Astrocyte (in vitro differentiated cells and primary cell): ENCODE data around the gene PLCD3. TPM values are rescaled to one million over a fixed set of nuclear protein-coding genes. Genes with fewer than 3 reads are reported as not detected.

Source experiments
- DNase-seq: peaks from one replicate; pipeline ENCODE4 v3.0.0-alpha.2; 2010; ENCODE audit warnings: low read depth
- FAIRE-seq: peaks from 2 replicates; lab custom pipeline; 2011; peaks lifted over from hg19 to GRCh38; lab: Jason Lieb, UNC
- H2AFZ ChIP-seq: 2 replicates; pipeline ENCODE4 v1.6.0; 2012; ENCODE audit warnings: low read depth, low read length, inconsistent platforms
- H3K27ac ChIP-seq: 2 replicates; pipeline ENCODE4 v1.5.1; 2011; ENCODE audit warnings: low read depth, low read length, inconsistent platforms
- H3K27me3 ChIP-seq: 2 replicates; pipeline ENCODE4 v1.6.0; 2011; ENCODE audit warnings: low read length, inconsistent platforms; ENCODE audit not compliant: insufficient read depth
- H3K36me3 ChIP-seq: 2 replicates; pipeline ENCODE4 v1.5.1; 2011; ENCODE audit warnings: low read length, inconsistent platforms; ENCODE audit not compliant: insufficient read depth
- H3K4me1 ChIP-seq: 2 replicates; pipeline ENCODE4 v1.5.1; 2011; ENCODE audit warnings: low read length, inconsistent platforms; ENCODE audit not compliant: insufficient read depth
- H3K4me2 ChIP-seq: 2 replicates; pipeline ENCODE4 v1.6.0; 2012; ENCODE audit warnings: low read length, inconsistent platforms
- H3K4me3 ChIP-seq: 2 replicates; pipeline ENCODE4 v1.5.1; 2011; ENCODE audit warnings: low read depth, mild to moderate bottlenecking, low read length, inconsistent platforms; ENCODE audit not compliant: insufficient read depth
- H3K79me2 ChIP-seq: 2 replicates; pipeline ENCODE4 v1.6.0; 2012; ENCODE audit warnings: mild to moderate bottlenecking, low read length, inconsistent platforms; ENCODE audit not compliant: insufficient read depth
- H3K9ac ChIP-seq: 2 replicates; pipeline ENCODE4 v1.6.0; 2012; ENCODE audit warnings: mild to moderate bottlenecking, low read length, inconsistent platforms
- H3K9me3 ChIP-seq: 2 replicates; pipeline ENCODE4 v1.5.1; 2012; ENCODE audit warnings: low read depth, mild to moderate bottlenecking, low read length, inconsistent platforms; ENCODE audit not compliant: insufficient read depth
- H4K20me1 ChIP-seq: 2 replicates; pipeline ENCODE4 v1.6.0; 2012; ENCODE audit warnings: low read length, inconsistent platforms; ENCODE audit not compliant: insufficient read depth
- H3K27ac Mint-ChIP-seq: one replicate; pipeline ENCODE4 v1.8.0; 2021; ENCODE audit warnings: mild to moderate bottlenecking, mixed read lengths; ENCODE audit not compliant: unreplicated experiment
- H3K27me3 Mint-ChIP-seq: one replicate; pipeline ENCODE4 v1.8.0; 2021; ENCODE audit warnings: low read depth, mixed read lengths; ENCODE audit not compliant: unreplicated experiment
- H3K36me3 Mint-ChIP-seq: one replicate; pipeline ENCODE4 v1.8.0; 2021; ENCODE audit warnings: low read depth, mixed read lengths; ENCODE audit not compliant: unreplicated experiment
- H3K4me1 Mint-ChIP-seq: one replicate; pipeline ENCODE4 v1.8.0; 2021; ENCODE audit warnings: low read depth, mixed read lengths; ENCODE audit not compliant: unreplicated experiment
- H3K4me3 Mint-ChIP-seq: one replicate; pipeline ENCODE4 v1.8.0; 2021; ENCODE audit warnings: mild to moderate bottlenecking, moderate library complexity, mixed read lengths; ENCODE audit not compliant: unreplicated experiment
- H3K9me3 Mint-ChIP-seq: one replicate; pipeline ENCODE4 v1.8.0; 2021; ENCODE audit warnings: mild to moderate bottlenecking, mixed read lengths; ENCODE audit not compliant: unreplicated experiment
- CTCF ChIP-seq: IDR thresholded peaks from 2 replicates; pipeline ENCODE4 v1.5.1; 2011; ENCODE audit warnings: low read depth, mild to moderate bottlenecking, inconsistent platforms, low read length, moderate library complexity; ENCODE audit not compliant: insufficient read depth
- EZH2 ChIP-seq: IDR thresholded peaks from 2 replicates; pipeline ENCODE4 v1.6.1; 2012; ENCODE audit warnings: mild to moderate bottlenecking, low read length, inconsistent platforms; ENCODE audit not compliant: insufficient read depth
- total RNA-seq: library from RNA; stranded (reverse); gene quantifications from 2 replicates; pipeline ENCODE4 v1.2.1, GENCODE V29; 2021

PLCD3 gene
- total RNA-seq, 1 donor from 2014 or later, result 92.0 TPM

- H4K20me1 ChIP-seq, result no peaks in the 10 kb centered on the region
- Mint-ChIP-seq H3K9me3 (no peaks in the 10 kb centered on the region), H3K4me3 (no peak overlapping the region), H3K27me3 (no peaks in the 10 kb centered on the region), H3K4me1 (peaks cover 15% of the 10 kb centered on the region), H3K27ac (no peak overlapping the region), H3K36me3 (peaks cover 15% of the 10 kb centered on the region)
- H3K27me3 ChIP-seq, result no peaks in the 10 kb centered on the region
- no peaks in the 10 kb centered on the region for H3K9me3 ChIP-seq
- no peak overlapping the region for H2AFZ ChIP-seq
- TF ChIP-seq CTCF, result no peak
- FAIRE-seq (no peak), DNase-seq (no peak)
- no peak overlapping the region for H3K4me3 ChIP-seq
- H3K36me3 ChIP-seq, result no peaks in the 10 kb centered on the region
- no peak overlapping the region for H3K27ac ChIP-seq
- peaks cover 31% of the 10 kb centered on the region for H3K79me2 ChIP-seq
- peaks cover 28% of the 10 kb centered on the region for H3K4me1 ChIP-seq
- no peak overlapping the region for H3K4me2 ChIP-seq
- no peak overlapping the region for H3K9ac ChIP-seq
Measured at GRCh38 chr17:45121055-45121454, 11.3 kb downstream of the PLCD3 start.

GRCh38 chr17:45120558-45120957 is 11.8 kb downstream of the PLCD3 start:
- Histone ChIP-seq H3K4me3 (no peak overlapping the region), H3K27me3 (no peaks in the 10 kb centered on the region), H3K79me2 (peaks cover 28% of the 10 kb centered on the region), H4K20me1 (no peaks in the 10 kb centered on the region), H3K36me3 (no peaks in the 10 kb centered on the region), H3K9ac (no peak overlapping the region), H3K4me1 (peaks cover 33% of the 10 kb centered on the region), H2AFZ (no peak overlapping the region), H3K4me2 (no peak overlapping the region), H3K9me3 (no peaks in the 10 kb centered on the region), H3K27ac (no peak overlapping the region)
- FAIRE-seq (no peak), DNase-seq (no peak)
- Mint-ChIP-seq H3K36me3 (peaks cover 14% of the 10 kb centered on the region), H3K4me1 (peaks cover 18% of the 10 kb centered on the region), H3K9me3 (no peaks in the 10 kb centered on the region), H3K27me3 (no peaks in the 10 kb centered on the region), H3K27ac (no peak overlapping the region), H3K4me3 (no peak overlapping the region)
- TF ChIP-seq EZH2, result no peak
- TF ChIP-seq CTCF, result no peak

- H3K4me2 ChIP-seq, result no peak overlapping the region
- FAIRE-seq, result no peak
Measured at GRCh38 chr17:45119964-45120363, 12.4 kb downstream of the PLCD3 start.

More at GRCh38 chr17:45119964-45120363, 12.4 kb downstream of the PLCD3 start:
- H3K4me1 Mint-ChIP-seq, result peaks cover 17% of the 10 kb centered on the region
- peaks cover 23% of the 10 kb centered on the region for H3K79me2 ChIP-seq
- no peak overlapping the region for H2AFZ ChIP-seq
- no peak for DNase-seq
- no peak for TF ChIP-seq EZH2
- no peak for TF ChIP-seq CTCF
- no peak overlapping the region for H3K27ac Mint-ChIP-seq
- no peaks in the 10 kb centered on the region for H3K27me3 ChIP-seq
- no peak overlapping the region for H3K27ac ChIP-seq
- no peak overlapping the region for H3K4me3 Mint-ChIP-seq
- H3K4me1 ChIP-seq, result peaks cover 33% of the 10 kb centered on the region
- H3K27me3 Mint-ChIP-seq, result no peaks in the 10 kb centered on the region
- no peak overlapping the region for H3K9ac ChIP-seq
- no peaks in the 10 kb centered on the region for H3K9me3 Mint-ChIP-seq
- no peaks in the 10 kb centered on the region for H3K36me3 ChIP-seq
- H3K9me3 ChIP-seq, result no peaks in the 10 kb centered on the region
- H3K4me3 ChIP-seq, result no peak overlapping the region
- H4K20me1 ChIP-seq, result no peaks in the 10 kb centered on the region
- H3K36me3 Mint-ChIP-seq, result peaks cover 13% of the 10 kb centered on the region
